HepG2 (cell line): ENCODE measurements around the gene GPR39. TPM values are rescaled to one million over a fixed set of nuclear protein-coding genes. Genes with fewer than 3 reads are reported as not detected.

Experiments
- ATAC-seq: fragments of 200-7000 bp; cut with Tn5 transposase; 3 replicates; pipeline ENCODE4 v1.9.1; 2020; ENCODE audit warnings: mild to moderate bottlenecking, moderate library complexity
- BruUV-seq: library from RNA; stranded (reverse); fragments of 400-500 nt; replicated peaks from 2 replicates; lab custom pipeline; 2021; lab: Mats Ljungman, UMichigan
- CTCF ChIA-PET: fragments of 300-600 bp; formaldehyde crosslinking; extraction: SDS; loops from one replicate; lab custom pipeline; 2021; ENCODE audit warnings: low total read pairs, inconsistent platforms, low intra/inter-chr PET ratio; lab: Yijun Ruan, JAX
- POLR2A ChIA-PET: fragments of 350-600 bp; sonication (Branson Sonifier 250); formaldehyde crosslinking; loops from one replicate; lab custom pipeline; 2020; ENCODE audit warnings: antibody characterized with exemption, inconsistent platforms; lab: Yijun Ruan, JAX
- DNase-seq: peaks from one replicate; pipeline ENCODE4 v3.0.0-alpha.2; 2015; ENCODE audit warnings: low spot score
- FAIRE-seq: peaks from 3 replicates; lab custom pipeline; 2011; peaks lifted over from hg19 to GRCh38; lab: Jason Lieb, UNC
- H2AFZ ChIP-seq: one replicate; pipeline ENCODE4 v1.6.1; 2011; ENCODE audit warnings: low read length, inconsistent platforms
- H3K27ac ChIP-seq: fragments of 300-600 bp; 3 replicates; pipeline ENCODE4 v1.8.0; 2011; ENCODE audit warnings: mixed run types, mild to moderate bottlenecking, mixed read lengths, low read length, inconsistent platforms; ENCODE audit not compliant: insufficient read depth; ENCODE audit errors: extremely low read length
- H3K27me3 ChIP-seq, 2 experiments: fragments of 200-600 bp in 1 of 2; 2 replicates in 1 of 2; 3 replicates in 1 of 2; pipeline versions ENCODE4 v1.6.0 to v1.8.0; 2011; ENCODE audit warnings: low read length in 2 of 2, mild to moderate bottlenecking in 2 of 2, moderate library complexity in 2 of 2, inconsistent platforms in 1 of 2; ENCODE audit not compliant: insufficient read depth in 2 of 2, control insufficient read depth in 1 of 2
- H3K36me3 ChIP-seq, 2 experiments: fragments of 200-600 bp in 1 of 2; replicated peaks in 1 of 2; 2 replicates in 1 of 2; 3 replicates in 1 of 2; pipeline versions ENCODE4 v1.5.1 to v1.8.0; 2011; ENCODE audit warnings: low read length in 2 of 2, inconsistent platforms in 1 of 2; ENCODE audit not compliant: insufficient read depth in 2 of 2, control insufficient read depth in 1 of 2
- H3K4me1 ChIP-seq: 2 replicates; pipeline ENCODE4 v1.5.1; 2012; ENCODE audit warnings: low read length, inconsistent platforms; ENCODE audit not compliant: insufficient read depth
- H3K4me2 ChIP-seq: 2 replicates; pipeline ENCODE4 v1.6.0; 2011; ENCODE audit warnings: low read depth, low read length, inconsistent platforms
- H3K4me3 ChIP-seq, 3 experiments: fragments of 200-600 bp in 1 of 3; sonication (generic), shearing (Covaris generic) in 1 of 3; replicated peaks in 1 of 3; 2 replicates each; pipeline ENCODE4 v1.5.1; 2011 to 2016; ENCODE audit warnings: low read length in 3 of 3, inconsistent platforms in 2 of 3, low read depth in 2 of 3, mild to moderate bottlenecking in 2 of 3, control low read depth in 1 of 3, mixed read lengths in 1 of 3; ENCODE audit not compliant: insufficient read depth in 1 of 3
- H3K79me2 ChIP-seq: one replicate; pipeline ENCODE4 v1.6.1; 2011; ENCODE audit warnings: low read length, inconsistent platforms; ENCODE audit not compliant: insufficient read depth
- H3K9ac ChIP-seq: 2 replicates; pipeline ENCODE4 v1.6.0; 2011; ENCODE audit warnings: mild to moderate bottlenecking, low read depth, low read length, inconsistent platforms; ENCODE audit not compliant: insufficient read depth
- H3K9me3 ChIP-seq: 2 replicates; pipeline ENCODE4 v1.5.1; 2012; ENCODE audit warnings: mild to moderate bottlenecking, low read length
- H4K20me1 ChIP-seq: 2 replicates; pipeline ENCODE4 v1.6.0; 2011; ENCODE audit warnings: inconsistent platforms, mild to moderate bottlenecking, low read length, moderate library complexity; ENCODE audit not compliant: insufficient read depth
- STAG1 ChIP-seq: sonication (generic); formaldehyde crosslinking; IDR thresholded peaks from 2 replicates; pipeline ENCODE4 v1.4.0; 2020; ENCODE audit warnings: missing genetic modification reagents
- ZNF570 ChIP-seq: sonication (generic); formaldehyde crosslinking; IDR thresholded peaks from 2 replicates; pipeline ENCODE4 v1.4.0; 2020; ENCODE audit warnings: mild to moderate bottlenecking, missing genetic modification reagents, borderline replicate concordance
- ZNF749 ChIP-seq: sonication (generic); formaldehyde crosslinking; IDR thresholded peaks from 2 replicates; pipeline ENCODE4 v1.8.0; 2022; ENCODE audit warnings: mild to moderate bottlenecking, missing genetic modification reagents, moderate library complexity, borderline replicate concordance
- WGBS: methylation state at CpG from one replicate; pipeline ENCODE4 v1.1.6; 2017; ENCODE audit warnings: low lambda C conversion rate; 5-methylcytosine and 5-hydroxymethylcytosine counted together
- in situ Hi-C: cut with HindIII; loops from 2 replicates; pipeline ENCODE4 v1.10.0; 2017; ENCODE audit warnings: low pct_unique_long_range_greater_than_20kb; ENCODE audit not compliant: extremely low pct_ligation_motif_present
- intact Hi-C: fragments of 100-400 bp; cut with micrococcal nuclease; formaldehyde crosslinking; loops from one replicate; pipeline ENCODE4 v1.10.0; 2022; ENCODE audit not compliant: unreplicated experiment
- polyA plus RNA-seq, 8 experiments: library from polyadenylated mRNA; depleted of rRNA in 3 of 8; stranded (reverse) in 7 of 8; unstranded in 1 of 8; fragments of >200 nt; fragmentation: Illumina TruSeq in 4 of 8; extraction: Trizol in 4 of 8; gene quantifications; 2 replicates each; pipeline versions ENCODE4 v1.2.1 to v1.2.3, GENCODE V29; 2011 to 2016; ENCODE audit warnings: low read depth in 4 of 8, missing spikeins in 1 of 8, mixed read lengths in 1 of 8; ENCODE audit not compliant: insufficient read depth in 1 of 8
- total RNA-seq, 5 experiments: library from RNA; depleted of rRNA; stranded (reverse); fragments of >200 nt; fragmentation: Illumina TruSeq; extraction: Trizol; gene quantifications; 2 replicates each; pipeline ENCODE4 v1.2.3, GENCODE V29; 2016; ENCODE audit warnings: low read depth in 1 of 5

Gene GPR39
- total and polyA plus RNA-seq, 2 of the 13 experiments (the other 11 are each of a cell fraction or from before 2014, with no cell fraction given), result 0.16 to 0.62 TPM

- no peak for FAIRE-seq
- 47% methylated on average over 2 of the region's 2 CpGs for WGBS
Measured at GRCh38 chr2:132676999-132677398, 260.4 kb downstream of the GPR39 start.

GRCh38 chr2:132677661-132678060, 261.1 kb downstream of the GPR39 start:
- 41% methylated on average over 5 of the region's 5 CpGs for WGBS
- H3K27ac ChIP-seq, result no peak overlapping the region
- intact Hi-C loops, result no loop called here

More at GRCh38 chr2:132676999-132677398, 260.4 kb downstream of the GPR39 start:
- Histone ChIP-seq H2AFZ (no peak overlapping the region), H3K9me3 (no peaks in the 10 kb centered on the region), H3K4me1 (no peaks in the 10 kb centered on the region), H4K20me1 (no peaks in the 10 kb centered on the region), H3K4me3 (no peak overlapping the region), H3K4me2 (no peak overlapping the region), H3K9ac (no peak overlapping the region), H3K36me3 (no peaks in the 10 kb centered on the region), H3K27me3 (no peaks in the 10 kb centered on the region), H3K79me2 (no peaks in the 10 kb centered on the region), H3K27ac (no peak overlapping the region)
- in situ Hi-C loops (no loop called here), intact Hi-C loops (no loop called here)
- DNase-seq (no peak), ATAC-seq (no peak)
- ChIA-PET CTCF (no interaction called here), POLR2A (no interaction called here)
- 0 out of 2 replicates have a peak, but pooled peaks have one; percentile 3 for TF ChIP-seq STAG1
- TF ChIP-seq ZNF570 (CRISPR knock-in tag), result no peak
- no TSS peak for BruUV-seq

More at GRCh38 chr2:132677661-132678060, 261.1 kb downstream of the GPR39 start:
- POLR2A ChIA-PET, result no interaction called here
- BruUV-seq, result no TSS peak
- no peak overlapping the region for H3K9ac ChIP-seq
- no peaks in the 10 kb centered on the region for H4K20me1 ChIP-seq
- no peak overlapping the region for H2AFZ ChIP-seq
- no peaks in the 10 kb centered on the region for H3K79me2 ChIP-seq
- no peak for FAIRE-seq
- no peak for TF ChIP-seq ZNF749 (CRISPR knock-in tag)
- H3K4me1 ChIP-seq, result no peaks in the 10 kb centered on the region
- no peak for DNase-seq
- no peaks in the 10 kb centered on the region for H3K9me3 ChIP-seq
- H3K4me2 ChIP-seq, result no peak overlapping the region
- ATAC-seq, result no peak
- in situ Hi-C loops, result no loop called here
- no peaks in the 10 kb centered on the region for H3K36me3 ChIP-seq
- H3K27me3 ChIP-seq, result no peaks in the 10 kb centered on the region
- no peak overlapping the region for H3K4me3 ChIP-seq
- CTCF ChIA-PET, result no interaction called here
